ENCODE data around the gene MARCHF3. TPM values are rescaled to one million over a fixed set of nuclear protein-coding genes. Genes with fewer than 3 reads are reported as not detected.
"Not testable (repeated sequence)": the region's sequence is repeated elsewhere in the genome, so short reads cannot be mapped to it uniquely, and the experiment has no call there.

Gene MARCHF3
- total RNA-seq, 1 experiment from 2014 or later: 5.4 TPM

DNA sequence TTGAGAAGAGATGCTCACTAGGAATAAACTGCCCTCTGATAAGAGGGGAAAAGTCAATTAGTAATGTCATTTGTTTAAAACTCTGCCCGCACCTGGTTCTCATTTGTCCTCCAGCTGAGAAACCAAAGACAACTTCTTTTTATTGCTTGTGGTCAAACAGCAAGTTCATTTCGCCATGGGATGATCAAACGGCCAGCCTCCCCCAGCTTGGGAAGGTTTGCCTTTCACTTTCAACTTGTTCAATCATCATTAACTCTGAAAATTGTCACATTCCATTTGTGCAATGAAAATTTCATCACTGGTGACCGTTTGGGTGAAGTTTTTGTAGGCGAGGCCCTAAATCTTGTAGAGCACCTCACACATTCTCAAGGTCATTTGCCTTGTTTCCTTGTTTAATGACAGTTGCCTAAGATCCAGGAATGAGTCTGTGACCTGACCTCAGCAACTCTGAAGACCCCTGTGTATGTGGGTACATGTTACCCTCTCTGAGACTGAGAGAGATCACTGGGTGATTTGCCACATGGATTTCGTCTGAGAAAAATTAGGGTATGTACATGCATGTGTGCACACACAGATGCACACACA is 117.7 kb downstream of the MARCHF3 start:
- Mint-ChIP-seq H3K27ac (ENCODE audit: low read depth, unreplicated experiment) (no peak overlapping the region), H3K4me1 (ENCODE audit: insufficient read depth, unreplicated experiment) (peaks cover 3% of the 10 kb centered on the region), H3K9me3 (ENCODE audit: unreplicated experiment) (peaks cover 26% of the 10 kb centered on the region), H3K27me3 (ENCODE audit: insufficient read depth, unreplicated experiment) (no peaks in the 10 kb centered on the region), H3K36me3 (ENCODE audit: insufficient read depth, unreplicated experiment) (no peaks in the 10 kb centered on the region), H3K4me3 (ENCODE audit: unreplicated experiment) (no peak overlapping the region)
- BruUV-seq (replicated peaks): no TSS peak
- ChIA-PET CTCF (no interaction called here), POLR2A (no interaction called here)
- intact Hi-C loops (cut with micrococcal nuclease): no loop called here
- TF ChIP-seq, protein P1, sequence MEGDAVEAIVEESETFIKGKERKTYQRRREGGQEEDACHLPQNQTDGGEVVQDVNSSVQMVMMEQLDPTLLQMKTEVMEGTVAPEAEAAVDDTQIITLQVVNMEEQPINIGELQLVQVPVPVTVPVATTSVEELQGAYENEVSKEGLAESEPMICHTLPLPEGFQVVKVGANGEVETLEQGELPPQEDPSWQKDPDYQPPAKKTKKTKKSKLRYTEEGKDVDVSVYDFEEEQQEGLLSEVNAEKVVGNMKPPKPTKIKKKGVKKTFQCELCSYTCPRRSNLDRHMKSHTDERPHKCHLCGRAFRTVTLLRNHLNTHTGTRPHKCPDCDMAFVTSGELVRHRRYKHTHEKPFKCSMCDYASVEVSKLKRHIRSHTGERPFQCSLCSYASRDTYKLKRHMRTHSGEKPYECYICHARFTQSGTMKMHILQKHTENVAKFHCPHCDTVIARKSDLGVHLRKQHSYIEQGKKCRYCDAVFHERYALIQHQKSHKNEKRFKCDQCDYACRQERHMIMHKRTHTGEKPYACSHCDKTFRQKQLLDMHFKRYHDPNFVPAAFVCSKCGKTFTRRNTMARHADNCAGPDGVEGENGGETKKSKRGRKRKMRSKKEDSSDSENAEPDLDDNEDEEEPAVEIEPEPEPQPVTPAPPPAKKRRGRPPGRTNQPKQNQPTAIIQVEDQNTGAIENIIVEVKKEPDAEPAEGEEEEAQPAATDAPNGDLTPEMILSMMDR (IDR thresholded peaks at IDR 0.05; ENCODE audit: unreplicated experiment): no peak
- DNase-seq (ENCODE audit: unreplicated experiment): no peak

GRCh38 chr5:126911986-126912385 is 118.4 kb downstream of the MARCHF3 start:
- POLR2A ChIA-PET: no interaction called here
- no peak overlapping the region for H3K4me3 Mint-ChIP-seq (ENCODE audit: unreplicated experiment)
- CTCF ChIA-PET: interaction anchor here (1.1 kb wide), 1 partner anchor 22 kb away, joined by 3 read pairs; no protein-coding TSS in a partner anchor
- TF ChIP-seq, protein P1 (IDR thresholded peaks at IDR 0.05; ENCODE audit: unreplicated experiment): no peak
- H3K36me3 Mint-ChIP-seq (ENCODE audit: insufficient read depth, unreplicated experiment): no peaks in the 10 kb centered on the region
- BruUV-seq (replicated peaks): no TSS peak
- no peaks in the 10 kb centered on the region for H3K4me1 Mint-ChIP-seq (ENCODE audit: insufficient read depth, unreplicated experiment)
- H3K27me3 Mint-ChIP-seq (ENCODE audit: insufficient read depth, unreplicated experiment): no peaks in the 10 kb centered on the region
- no peak overlapping the region for H3K27ac Mint-ChIP-seq (ENCODE audit: low read depth, unreplicated experiment)
- peaks cover 26% of the 10 kb centered on the region for H3K9me3 Mint-ChIP-seq (ENCODE audit: unreplicated experiment)
- intact Hi-C loops (cut with micrococcal nuclease): no loop called here
- no peak for DNase-seq (ENCODE audit: unreplicated experiment)

- H3K4me1 Mint-ChIP-seq (ENCODE audit: insufficient read depth, unreplicated experiment): no peaks in the 10 kb centered on the region
- H3K4me3 Mint-ChIP-seq (ENCODE audit: unreplicated experiment): no peak overlapping the region
- intact Hi-C loops (cut with micrococcal nuclease): no loop called here
- peaks cover 26% of the 10 kb centered on the region for H3K9me3 Mint-ChIP-seq (ENCODE audit: unreplicated experiment)
- TF ChIP-seq, protein P1 (IDR thresholded peaks at IDR 0.05; ENCODE audit: unreplicated experiment): no peak
- H3K27me3 Mint-ChIP-seq (ENCODE audit: insufficient read depth, unreplicated experiment): no peaks in the 10 kb centered on the region
- no peaks in the 10 kb centered on the region for H3K36me3 Mint-ChIP-seq (ENCODE audit: insufficient read depth, unreplicated experiment)
- no peak overlapping the region for H3K27ac Mint-ChIP-seq (ENCODE audit: low read depth, unreplicated experiment)
- ChIA-PET CTCF (no interaction called here), POLR2A (no interaction called here)
- BruUV-seq (replicated peaks): no TSS peak
- DNase-seq (ENCODE audit: unreplicated experiment): no peak
Measured at GRCh38 chr5:126909856-126910255, 120.5 kb downstream of the MARCHF3 start.

GRCh38 chr5:126904407-126904806 is 126.0 kb downstream of the MARCHF3 start:
- POLR2A ChIA-PET; H3K4me3 Mint-ChIP-seq (ENCODE audit: unreplicated experiment); intact Hi-C loops (cut with micrococcal nuclease); H3K27ac Mint-ChIP-seq (ENCODE audit: low read depth, unreplicated experiment); H3K9me3 Mint-ChIP-seq (ENCODE audit: unreplicated experiment); H3K27me3 Mint-ChIP-seq (ENCODE audit: insufficient read depth, unreplicated experiment); H3K36me3 Mint-ChIP-seq (ENCODE audit: insufficient read depth, unreplicated experiment); H3K4me1 Mint-ChIP-seq (ENCODE audit: insufficient read depth, unreplicated experiment); BruUV-seq (replicated peaks); CTCF ChIA-PET; DNase-seq (ENCODE audit: unreplicated experiment): not testable (repeated sequence)

DNA sequence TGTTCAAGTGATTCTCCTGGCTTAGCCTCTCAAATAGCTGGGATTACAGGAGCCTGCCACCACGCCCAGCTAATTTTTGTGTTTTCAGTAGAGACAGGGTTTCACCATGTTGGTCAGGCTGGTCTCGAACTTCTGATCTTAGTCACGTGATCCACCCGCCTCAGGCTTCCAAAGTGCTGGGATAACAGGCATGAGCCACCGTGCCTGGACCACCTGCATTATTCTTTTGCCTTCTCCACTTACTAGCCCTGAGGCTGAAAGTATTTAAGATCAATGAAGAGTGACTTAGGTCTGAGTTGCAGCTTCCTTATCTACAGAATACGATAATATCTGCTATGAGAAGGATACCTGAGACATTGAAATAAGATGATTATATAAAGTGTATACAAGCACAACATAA is 129.6 kb downstream of the MARCHF3 start:
- no TSS peak for BruUV-seq (replicated peaks)
- no peaks in the 10 kb centered on the region for H3K9me3 Mint-ChIP-seq (ENCODE audit: unreplicated experiment)
- no peak overlapping the region for H3K4me3 Mint-ChIP-seq (ENCODE audit: unreplicated experiment)
- TF ChIP-seq, protein P1 (IDR thresholded peaks at IDR 0.05; ENCODE audit: unreplicated experiment): no peak
- no peak overlapping the region for H3K27ac Mint-ChIP-seq (ENCODE audit: low read depth, unreplicated experiment)
- POLR2A ChIA-PET: no interaction called here
- no peaks in the 10 kb centered on the region for H3K36me3 Mint-ChIP-seq (ENCODE audit: insufficient read depth, unreplicated experiment)
- intact Hi-C loops (cut with micrococcal nuclease): no loop called here
- no peak for DNase-seq (ENCODE audit: unreplicated experiment)
- H3K27me3 Mint-ChIP-seq (ENCODE audit: insufficient read depth, unreplicated experiment): no peaks in the 10 kb centered on the region
- no peaks in the 10 kb centered on the region for H3K4me1 Mint-ChIP-seq (ENCODE audit: insufficient read depth, unreplicated experiment)
- CTCF ChIA-PET: no interaction called here

All from MCF 10A (cell line).